ENCODE results near the gene SOX9.

DNA sequence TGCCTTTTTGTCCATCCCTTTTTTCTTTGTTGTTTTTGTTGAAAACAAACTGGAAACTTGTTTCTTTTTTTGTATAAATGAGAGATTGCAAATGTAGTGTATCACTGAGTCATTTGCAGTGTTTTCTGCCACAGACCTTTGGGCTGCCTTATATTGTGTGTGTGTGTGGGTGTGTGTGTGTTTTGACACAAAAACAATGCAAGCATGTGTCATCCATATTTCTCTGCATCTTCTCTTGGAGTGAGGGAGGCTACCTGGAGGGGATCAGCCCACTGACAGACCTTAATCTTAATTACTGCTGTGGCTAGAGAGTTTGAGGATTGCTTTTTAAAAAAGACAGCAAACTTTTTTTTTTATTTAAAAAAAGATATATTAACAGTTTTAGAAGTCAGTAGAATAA, 4.9 kb downstream of the SOX9 start:
- TF ChIP-seq TAF1 (IDR thresholded peaks at IDR 0.05; ENCODE audit: borderline replicate concordance, insufficient read depth, low read length), result no peak
- no peak for TF ChIP-seq SIN3A (IDR thresholded peaks at IDR 0.05; ENCODE audit: borderline replicate concordance, insufficient read depth, low read length)
- no peak for TF ChIP-seq POLR2AphosphoS5 (IDR thresholded peaks at IDR 0.05; ENCODE audit: low read depth, low read length)
- TF ChIP-seq, protein P1, sequence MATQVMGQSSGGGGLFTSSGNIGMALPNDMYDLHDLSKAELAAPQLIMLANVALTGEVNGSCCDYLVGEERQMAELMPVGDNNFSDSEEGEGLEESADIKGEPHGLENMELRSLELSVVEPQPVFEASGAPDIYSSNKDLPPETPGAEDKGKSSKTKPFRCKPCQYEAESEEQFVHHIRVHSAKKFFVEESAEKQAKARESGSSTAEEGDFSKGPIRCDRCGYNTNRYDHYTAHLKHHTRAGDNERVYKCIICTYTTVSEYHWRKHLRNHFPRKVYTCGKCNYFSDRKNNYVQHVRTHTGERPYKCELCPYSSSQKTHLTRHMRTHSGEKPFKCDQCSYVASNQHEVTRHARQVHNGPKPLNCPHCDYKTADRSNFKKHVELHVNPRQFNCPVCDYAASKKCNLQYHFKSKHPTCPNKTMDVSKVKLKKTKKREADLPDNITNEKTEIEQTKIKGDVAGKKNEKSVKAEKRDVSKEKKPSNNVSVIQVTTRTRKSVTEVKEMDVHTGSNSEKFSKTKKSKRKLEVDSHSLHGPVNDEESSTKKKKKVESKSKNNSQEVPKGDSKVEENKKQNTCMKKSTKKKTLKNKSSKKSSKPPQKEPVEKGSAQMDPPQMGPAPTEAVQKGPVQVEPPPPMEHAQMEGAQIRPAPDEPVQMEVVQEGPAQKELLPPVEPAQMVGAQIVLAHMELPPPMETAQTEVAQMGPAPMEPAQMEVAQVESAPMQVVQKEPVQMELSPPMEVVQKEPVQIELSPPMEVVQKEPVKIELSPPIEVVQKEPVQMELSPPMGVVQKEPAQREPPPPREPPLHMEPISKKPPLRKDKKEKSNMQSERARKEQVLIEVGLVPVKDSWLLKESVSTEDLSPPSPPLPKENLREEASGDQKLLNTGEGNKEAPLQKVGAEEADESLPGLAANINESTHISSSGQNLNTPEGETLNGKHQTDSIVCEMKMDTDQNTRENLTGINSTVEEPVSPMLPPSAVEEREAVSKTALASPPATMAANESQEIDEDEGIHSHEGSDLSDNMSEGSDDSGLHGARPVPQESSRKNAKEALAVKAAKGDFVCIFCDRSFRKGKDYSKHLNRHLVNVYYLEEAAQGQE (IDR thresholded peaks at IDR 0.05; ENCODE audit: insufficient read depth in 1 of 2, low read depth in 2 of 2, low read length in 2 of 2), result no peak
